GM12874 (cell line): ENCODE results near the gene WFIKKN1.

Source experiments
- TF ChIP-seq, protein P1 (sequence below): IDR thresholded peaks from 2 replicates; pipeline ENCODE4 v1.5.1; 2011; ENCODE audit warnings: low read depth, mild to moderate bottlenecking, control low read depth, low read length, moderate library complexity; ENCODE audit not compliant: insufficient read depth

WFIKKN1 gene

DNA sequence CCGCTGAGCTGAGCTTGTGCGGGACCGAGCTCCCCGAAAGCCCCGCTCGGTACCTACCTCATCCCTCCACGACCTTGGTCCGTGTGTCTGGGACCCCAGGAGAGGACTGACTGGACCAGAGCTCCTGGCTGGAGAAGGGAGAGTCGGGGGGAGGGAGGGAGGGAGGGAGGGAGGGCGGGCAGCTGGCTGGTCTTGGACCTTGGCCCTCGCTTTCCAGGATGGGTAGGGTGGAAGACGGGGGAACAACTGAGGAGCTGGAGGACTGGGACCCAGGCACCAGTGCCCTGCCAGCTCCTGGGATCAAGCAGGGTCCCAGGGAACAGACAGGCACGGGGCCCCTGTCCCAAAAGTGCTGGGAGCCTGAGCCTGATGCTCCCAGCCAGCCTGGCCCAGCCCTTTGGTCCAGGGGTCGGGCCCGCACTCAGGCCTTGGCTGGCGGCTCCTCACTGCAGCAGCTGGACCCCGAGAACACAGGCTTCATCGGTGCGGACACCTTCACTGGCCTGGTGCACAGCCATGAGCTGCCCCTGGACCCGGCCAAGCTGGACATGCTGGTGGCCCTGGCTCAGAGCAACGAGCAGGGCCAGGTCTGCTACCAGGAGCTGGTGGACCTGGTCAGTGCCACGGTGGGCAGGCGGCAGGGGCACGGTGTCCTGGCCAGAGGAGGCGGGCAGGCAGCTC, 45.2 kb downstream of the WFIKKN1 start:
- TF ChIP-seq, protein P1, sequence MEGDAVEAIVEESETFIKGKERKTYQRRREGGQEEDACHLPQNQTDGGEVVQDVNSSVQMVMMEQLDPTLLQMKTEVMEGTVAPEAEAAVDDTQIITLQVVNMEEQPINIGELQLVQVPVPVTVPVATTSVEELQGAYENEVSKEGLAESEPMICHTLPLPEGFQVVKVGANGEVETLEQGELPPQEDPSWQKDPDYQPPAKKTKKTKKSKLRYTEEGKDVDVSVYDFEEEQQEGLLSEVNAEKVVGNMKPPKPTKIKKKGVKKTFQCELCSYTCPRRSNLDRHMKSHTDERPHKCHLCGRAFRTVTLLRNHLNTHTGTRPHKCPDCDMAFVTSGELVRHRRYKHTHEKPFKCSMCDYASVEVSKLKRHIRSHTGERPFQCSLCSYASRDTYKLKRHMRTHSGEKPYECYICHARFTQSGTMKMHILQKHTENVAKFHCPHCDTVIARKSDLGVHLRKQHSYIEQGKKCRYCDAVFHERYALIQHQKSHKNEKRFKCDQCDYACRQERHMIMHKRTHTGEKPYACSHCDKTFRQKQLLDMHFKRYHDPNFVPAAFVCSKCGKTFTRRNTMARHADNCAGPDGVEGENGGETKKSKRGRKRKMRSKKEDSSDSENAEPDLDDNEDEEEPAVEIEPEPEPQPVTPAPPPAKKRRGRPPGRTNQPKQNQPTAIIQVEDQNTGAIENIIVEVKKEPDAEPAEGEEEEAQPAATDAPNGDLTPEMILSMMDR: no peak

DNA sequence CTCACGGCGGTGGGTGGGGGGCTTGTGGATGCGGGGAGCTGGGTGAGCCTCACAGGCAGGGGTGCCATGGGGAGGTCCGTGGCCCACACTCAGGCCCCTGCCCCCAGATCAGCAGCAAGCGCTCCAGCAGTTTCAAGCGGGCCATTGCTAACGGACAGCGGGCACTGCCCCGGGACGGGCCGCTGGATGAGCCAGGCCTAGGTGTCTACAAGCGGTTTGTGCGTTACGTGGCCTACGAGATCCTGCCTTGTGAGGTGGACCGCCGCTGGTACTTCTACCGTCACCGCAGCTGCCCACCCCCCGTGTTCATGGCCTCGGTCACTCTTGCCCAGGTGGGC, 45.7 kb downstream of the WFIKKN1 start:
- TF ChIP-seq, protein P1: no peak

DNA sequence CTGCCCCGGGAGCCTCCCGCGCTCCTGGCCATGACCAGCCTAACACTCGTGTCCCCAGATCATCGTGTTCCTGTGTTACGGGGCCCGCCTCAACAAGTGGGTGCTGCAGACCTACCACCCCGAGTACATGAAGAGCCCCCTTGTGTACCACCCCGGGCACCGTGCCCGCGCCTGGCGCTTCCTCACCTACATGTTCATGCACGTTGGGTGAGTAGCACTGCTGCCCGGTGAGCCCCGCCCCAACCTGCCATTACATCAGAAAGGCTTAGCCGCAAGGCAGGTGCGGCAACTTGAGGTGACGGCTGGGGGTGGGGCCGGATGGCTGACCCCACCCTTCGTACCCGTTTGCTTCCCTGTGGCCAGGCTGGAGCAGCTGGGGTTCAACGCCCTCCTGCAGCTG, 46.1 kb downstream of the WFIKKN1 start:
- TF ChIP-seq, protein P1: no peak

- TF ChIP-seq, protein P1: no peak
Observed at GRCh38 chr16:677316-678190, 46.8 kb downstream of the WFIKKN1 start.

DNA sequence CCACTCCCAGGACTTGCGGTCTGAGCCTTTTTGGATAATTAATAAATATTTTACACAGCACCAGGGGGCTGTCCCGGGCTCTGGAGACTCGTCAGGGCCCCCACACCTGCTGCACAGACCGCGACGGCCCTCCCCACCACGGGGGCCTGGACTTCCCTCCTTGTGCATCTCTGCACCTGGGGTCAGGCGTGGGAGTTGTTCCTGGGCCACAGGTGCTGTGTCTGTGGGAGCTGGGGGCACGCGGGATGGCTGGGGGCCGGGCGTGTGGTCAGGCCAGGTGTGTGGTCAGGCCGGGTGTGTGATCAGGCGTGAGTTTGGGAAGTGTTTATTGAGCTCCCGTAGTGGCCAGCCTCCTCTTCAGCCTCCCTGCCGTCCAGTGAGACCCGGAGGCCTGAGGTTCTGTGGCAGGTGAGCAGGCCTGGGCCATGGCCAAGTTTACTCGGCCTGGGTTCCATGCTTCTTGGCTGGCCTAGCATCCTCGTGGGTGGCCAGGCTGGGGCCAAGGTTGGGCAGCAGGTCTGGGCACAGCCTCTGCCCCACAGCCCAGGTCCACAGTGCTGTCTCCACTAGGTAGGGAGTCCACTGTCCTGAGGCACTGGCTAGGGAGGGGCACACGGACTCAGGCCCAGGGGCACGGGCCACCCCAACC, 47.5 kb downstream of the WFIKKN1 start:
- TF ChIP-seq, protein P1: no peak

GRCh38 chr16:678858-679813, 48.4 kb downstream of the WFIKKN1 start:
- TF ChIP-seq, protein P1: no peak
